Omental fat pad (tissue), 4 donors: ENCODE measurements around the gene JAZF1. TPM values are rescaled to one million over a fixed set of nuclear protein-coding genes. Genes with fewer than 3 reads are reported as not detected.

Experiments
- ATAC-seq: fragments of 150-250 bp; one replicate; pipeline ENCODE4 v1.9.1; 2016; ENCODE audit warnings: mild to moderate bottlenecking, moderate library complexity; ENCODE audit not compliant: low FRiP score
- DNase-seq: peaks from one replicate; pipeline ENCODE4 v3.0.0-alpha.2; 2019; ENCODE audit warnings: low spot score
- total RNA-seq, 4 donors: library from RNA; depleted of rRNA; stranded (reverse); fragments of >200 nt; gene quantifications; one replicate each; pipeline ENCODE4 v1.1.0, GENCODE V29; 2016
- TF ChIP-seq, protein P1 (sequence below), 3 donors: fragments of 450-650 bp; IDR thresholded peaks; one replicate each; pipeline ENCODE4 v1.5.1; 2016 to 2017; ENCODE audit warnings: antibody characterized with exemption in 3 of 3, mild to moderate bottlenecking in 3 of 3, moderate library complexity in 2 of 3

JAZF1 gene
- total RNA-seq, 4 donors from 2014 or later = 12.1 to 15.3 (median 12.8) TPM

- ATAC-seq (no peak), DNase-seq (no peak)
- TF ChIP-seq, protein P1, sequence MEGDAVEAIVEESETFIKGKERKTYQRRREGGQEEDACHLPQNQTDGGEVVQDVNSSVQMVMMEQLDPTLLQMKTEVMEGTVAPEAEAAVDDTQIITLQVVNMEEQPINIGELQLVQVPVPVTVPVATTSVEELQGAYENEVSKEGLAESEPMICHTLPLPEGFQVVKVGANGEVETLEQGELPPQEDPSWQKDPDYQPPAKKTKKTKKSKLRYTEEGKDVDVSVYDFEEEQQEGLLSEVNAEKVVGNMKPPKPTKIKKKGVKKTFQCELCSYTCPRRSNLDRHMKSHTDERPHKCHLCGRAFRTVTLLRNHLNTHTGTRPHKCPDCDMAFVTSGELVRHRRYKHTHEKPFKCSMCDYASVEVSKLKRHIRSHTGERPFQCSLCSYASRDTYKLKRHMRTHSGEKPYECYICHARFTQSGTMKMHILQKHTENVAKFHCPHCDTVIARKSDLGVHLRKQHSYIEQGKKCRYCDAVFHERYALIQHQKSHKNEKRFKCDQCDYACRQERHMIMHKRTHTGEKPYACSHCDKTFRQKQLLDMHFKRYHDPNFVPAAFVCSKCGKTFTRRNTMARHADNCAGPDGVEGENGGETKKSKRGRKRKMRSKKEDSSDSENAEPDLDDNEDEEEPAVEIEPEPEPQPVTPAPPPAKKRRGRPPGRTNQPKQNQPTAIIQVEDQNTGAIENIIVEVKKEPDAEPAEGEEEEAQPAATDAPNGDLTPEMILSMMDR (IDR thresholded peaks at IDR 0.05) = no peak
Measured at GRCh38 chr7:27992755-27993493, 187.7 kb downstream of the JAZF1 start.

DNA sequence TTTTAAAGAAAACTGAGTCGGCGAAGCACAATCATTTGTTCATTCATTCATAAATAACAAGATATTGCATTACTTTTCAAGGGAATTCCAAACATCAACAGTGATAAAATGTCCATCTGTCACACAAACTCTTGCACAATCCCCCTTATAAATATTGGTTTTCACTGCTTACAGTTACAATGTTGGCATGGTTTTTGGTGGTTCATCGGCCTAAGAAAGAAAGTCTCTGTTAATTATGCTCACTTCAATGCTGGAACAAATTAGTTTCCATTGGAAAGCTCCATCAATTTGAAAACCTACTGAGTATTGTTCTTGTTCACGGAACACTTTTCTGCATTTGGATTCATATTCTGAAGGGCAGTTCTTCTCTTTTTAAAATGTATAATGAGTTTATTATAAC is 188.5 kb downstream of the JAZF1 start:
- TF ChIP-seq, protein P1 (IDR thresholded peaks at IDR 0.05) = no peak
- no peak for DNase-seq
- no peak for ATAC-seq

DNA sequence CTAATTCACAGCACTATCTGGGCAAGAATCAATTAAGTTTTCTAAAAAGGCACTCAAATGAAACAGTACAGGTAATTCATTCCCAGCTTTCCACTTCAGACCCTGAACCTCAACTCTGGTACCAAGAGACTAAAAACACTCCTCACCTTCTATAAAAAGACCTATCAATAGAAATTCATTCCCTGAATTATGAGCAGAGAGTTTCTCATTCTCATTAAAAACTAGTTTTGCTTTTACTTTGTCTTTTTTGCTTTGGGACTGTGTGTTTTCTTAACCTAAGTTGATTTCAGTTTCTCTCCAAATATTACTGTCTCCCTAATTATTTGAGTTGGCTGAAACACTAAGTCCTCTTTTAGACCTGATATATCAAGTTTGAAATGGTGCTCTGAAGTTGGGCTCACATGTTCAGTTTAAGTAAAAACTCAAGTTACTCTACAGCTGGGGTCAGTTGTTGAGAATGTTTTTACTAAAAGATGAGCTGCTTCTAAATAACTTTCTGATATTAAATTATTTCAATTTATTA is 189.5 kb downstream of the JAZF1 start:
- no peak for ATAC-seq
- TF ChIP-seq, protein P1 (IDR thresholded peaks at IDR 0.05) = no peak
- no peak for DNase-seq

DNA sequence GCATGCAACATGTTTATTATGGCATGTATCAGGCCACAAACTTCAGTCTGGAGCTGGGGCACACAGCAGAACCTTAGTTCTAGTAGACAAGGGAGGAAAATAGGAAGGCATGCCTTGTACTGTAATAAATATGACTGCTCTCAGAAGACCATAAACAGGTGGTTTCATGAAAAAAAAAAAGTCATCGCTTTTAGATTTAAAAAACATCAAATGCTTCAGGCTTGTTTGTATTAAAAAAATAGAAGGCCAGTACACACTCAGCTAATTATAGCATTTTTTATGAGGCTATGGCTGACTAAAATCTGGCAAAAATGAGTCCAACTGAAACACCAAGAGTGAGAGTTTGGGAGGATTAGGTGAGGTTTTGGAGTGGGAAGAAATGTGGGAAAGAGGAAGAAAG is 204.1 kb downstream of the JAZF1 start:
- ATAC-seq (no peak), DNase-seq (no peak)
- TF ChIP-seq, protein P1 (IDR thresholded peaks at IDR 0.05) = no peak

DNA sequence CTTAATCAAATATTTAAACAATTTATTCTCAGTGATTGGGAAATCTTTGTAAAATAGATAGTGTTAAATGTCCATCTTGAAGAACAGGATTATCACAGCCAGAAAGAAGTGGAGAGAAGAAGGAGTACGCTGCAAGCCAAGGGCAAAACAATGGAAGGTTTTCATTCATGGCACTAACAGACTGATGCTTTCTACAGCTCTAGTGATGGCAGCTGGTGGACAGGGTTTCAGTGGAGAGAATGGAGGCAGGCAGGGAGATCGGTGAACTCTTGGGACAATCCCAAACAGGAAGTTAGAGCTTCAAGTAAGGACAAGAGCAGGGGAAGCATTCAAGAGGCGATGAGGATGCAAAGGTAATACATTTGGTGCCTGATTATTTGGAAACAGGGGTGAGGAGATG is 207.0 kb downstream of the JAZF1 start:
- DNase-seq = no peak
- TF ChIP-seq, protein P1 (IDR thresholded peaks at IDR 0.05) = no peak
- no peak for ATAC-seq

DNA sequence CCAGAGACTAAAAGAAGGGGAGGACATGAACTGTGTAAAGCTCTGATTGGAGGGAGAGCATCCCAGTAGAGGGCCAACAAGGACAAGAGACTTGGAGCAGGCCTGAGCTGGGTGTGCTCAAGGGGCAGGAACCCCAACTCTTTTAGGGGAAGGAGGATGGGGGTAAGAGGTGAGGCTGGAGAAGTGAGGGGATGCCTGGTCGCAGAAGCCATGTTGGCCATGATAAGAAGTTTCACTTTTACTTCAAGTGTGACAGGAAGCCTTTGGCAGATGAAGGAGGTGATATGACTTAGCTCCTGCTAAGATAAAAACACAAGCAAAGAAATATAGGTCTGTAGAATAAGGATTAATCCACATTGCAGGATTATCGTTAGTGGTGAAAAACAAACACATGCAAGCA is 208.3 kb downstream of the JAZF1 start:
- ATAC-seq = no peak
- no peak for DNase-seq
- TF ChIP-seq, protein P1 (IDR thresholded peaks at IDR 0.05) = no peak
